HG02840 (cell line): ENCODE results near the gene FASN.

ENCODE experiments used
- ATAC-seq: cut with Tn5 transposase; IDR thresholded peaks from one replicate; pipeline ENCODE4 v1.9.1; 2021; ENCODE audit warnings: mild to moderate bottlenecking, moderate library complexity, moderate number of reproducible peaks; ENCODE audit not compliant: unreplicated experiment, low FRiP score

FASN gene

DNA sequence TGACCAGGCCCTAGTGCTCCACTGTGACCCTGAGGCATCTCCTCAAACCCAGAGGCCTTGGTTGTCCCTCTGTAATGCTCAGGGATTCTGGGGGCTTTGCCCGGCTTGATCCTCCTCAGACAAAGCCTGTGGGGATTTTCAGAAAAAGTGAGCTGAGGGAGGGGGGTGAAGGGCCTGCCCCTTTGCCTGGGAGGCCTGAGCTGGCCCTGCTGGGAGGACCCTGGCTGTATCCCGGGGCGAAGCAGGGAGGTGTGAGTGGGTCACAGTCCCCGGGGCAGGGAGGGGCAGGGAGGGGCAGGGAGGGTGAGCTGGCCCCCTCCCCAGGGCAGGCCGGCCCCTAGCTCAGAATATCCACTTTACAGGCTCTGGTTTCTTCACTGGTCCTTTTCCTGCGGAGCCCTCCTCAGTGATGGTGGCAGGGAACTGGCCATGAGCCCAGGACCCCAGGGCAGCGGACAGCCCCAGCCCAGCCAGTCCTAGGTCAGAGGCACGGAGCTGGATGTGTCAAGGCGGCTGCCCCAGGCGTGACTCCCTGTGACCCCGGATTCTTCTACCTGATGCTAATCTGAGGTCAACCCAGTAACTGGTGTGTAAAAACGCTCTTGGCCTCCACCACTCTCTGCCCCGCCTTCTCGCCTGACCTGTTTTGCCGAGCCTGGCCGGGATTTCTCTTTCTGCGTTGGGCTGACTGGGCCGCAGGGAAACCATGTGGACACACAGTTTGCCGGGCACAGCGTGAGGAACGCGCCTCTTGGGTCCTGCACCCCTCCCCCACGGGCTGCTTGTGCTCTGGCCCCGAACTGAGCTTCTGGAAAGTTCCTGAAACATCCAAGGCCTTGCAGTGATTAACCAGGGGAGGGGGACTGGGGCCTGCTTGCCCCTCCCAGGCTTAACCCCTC lies 5.8 kb upstream of the FASN start:
- no peak for ATAC-seq

DNA sequence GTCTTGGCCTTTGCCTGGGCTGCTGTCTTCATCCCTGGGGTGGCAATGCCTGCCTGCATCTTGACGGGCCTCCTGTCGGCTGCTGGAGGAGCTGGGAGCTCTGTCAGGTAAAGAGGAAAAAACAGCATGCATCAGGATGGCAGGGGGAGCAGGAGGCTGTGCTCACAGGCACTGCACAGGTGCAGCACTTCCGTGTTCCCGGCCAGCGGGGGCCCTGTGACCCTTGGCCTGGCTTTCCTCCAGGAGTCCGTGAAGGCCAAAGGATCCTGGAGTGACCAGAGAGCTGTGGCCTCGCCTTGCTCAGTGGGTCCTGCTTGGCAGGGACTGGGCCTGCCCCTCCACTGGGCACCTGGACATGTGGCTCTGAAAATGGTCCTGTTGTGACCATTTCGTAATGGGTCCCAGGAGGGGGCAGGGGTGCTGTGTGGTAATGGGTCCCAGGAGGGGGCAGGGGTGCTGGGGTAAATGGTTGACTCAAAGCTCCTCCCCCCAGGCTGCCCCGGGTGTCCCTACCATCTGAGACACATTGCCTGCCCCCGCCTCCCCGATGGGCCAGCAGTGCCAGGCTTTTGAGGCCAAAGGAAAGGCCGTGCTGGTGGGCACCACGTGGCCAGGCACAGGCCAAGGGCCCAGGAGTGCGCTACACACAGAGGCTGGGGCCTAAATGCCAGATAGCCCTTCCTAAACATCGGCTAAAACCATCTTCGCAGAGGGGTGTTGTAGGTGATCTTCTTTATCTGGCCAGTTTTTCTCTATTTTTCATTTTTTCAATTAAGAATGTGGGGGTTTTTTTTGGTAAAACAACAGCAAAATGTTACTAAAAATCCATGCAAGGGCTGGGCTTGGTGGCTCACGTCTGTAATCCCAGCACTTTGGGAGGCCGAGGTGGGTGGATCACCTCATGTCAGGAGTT lies 4.0 kb upstream of the FASN start:
- ATAC-seq, result no peak

DNA sequence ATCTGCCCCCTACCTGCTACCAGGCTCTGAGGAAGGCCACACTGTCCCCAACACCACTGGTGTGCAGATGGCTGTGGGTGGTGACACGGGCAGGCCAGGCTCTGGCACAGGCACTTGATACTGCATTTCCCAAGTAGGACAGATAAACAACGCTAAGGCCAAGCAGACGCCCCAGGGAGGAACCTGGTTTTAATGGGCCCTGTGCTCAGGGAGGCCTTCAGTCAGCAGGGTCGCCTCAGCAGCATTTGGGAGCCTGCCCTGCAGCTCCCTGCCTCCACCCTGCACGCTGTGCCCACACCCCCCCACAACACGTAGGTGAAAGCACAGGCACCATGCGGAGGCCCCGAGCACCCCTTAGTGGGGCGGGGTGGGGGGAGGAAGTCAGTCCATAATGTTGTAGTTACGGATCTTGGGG lies 3.3 kb upstream of the FASN start:
- ATAC-seq, result no peak

DNA sequence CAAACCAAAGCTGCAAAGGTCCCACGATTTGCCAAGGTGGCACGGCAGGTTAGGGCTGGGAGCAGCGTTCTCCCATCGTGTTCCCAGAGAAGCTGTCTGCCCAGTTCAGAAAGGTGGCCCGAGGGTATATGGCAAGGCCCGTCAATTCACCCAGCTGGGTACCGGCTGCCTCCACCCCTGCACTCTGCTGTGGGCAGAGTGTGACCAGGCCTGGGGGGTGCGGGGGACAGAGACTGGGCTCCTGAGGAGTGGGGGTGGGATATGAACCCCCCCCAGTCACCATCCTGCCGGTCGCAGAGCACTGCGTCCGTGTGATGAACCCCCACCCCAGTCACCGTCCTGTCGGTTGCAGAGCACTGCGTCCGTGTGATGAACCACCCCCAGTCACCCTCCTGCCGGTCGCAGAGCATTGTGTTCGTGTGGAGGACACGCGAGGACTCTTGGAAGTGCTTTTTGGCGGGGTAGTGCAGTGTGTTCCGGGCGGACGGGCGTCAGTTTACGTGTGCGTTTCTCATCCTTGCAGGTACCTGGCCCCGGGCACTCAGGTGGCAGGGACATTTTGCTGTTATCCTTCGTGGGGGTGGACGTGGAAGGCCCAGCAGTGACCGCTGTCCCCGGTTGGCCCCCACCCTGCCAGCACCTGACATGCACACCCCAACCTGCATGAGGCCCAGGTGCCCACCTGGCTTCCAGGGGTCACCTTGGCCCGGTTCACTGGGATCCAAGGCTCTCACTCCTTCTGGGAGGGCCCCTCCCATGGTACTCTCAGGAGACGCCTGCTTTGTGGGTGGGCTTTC lies 2.7 kb upstream of the FASN start:
- no peak for ATAC-seq

DNA sequence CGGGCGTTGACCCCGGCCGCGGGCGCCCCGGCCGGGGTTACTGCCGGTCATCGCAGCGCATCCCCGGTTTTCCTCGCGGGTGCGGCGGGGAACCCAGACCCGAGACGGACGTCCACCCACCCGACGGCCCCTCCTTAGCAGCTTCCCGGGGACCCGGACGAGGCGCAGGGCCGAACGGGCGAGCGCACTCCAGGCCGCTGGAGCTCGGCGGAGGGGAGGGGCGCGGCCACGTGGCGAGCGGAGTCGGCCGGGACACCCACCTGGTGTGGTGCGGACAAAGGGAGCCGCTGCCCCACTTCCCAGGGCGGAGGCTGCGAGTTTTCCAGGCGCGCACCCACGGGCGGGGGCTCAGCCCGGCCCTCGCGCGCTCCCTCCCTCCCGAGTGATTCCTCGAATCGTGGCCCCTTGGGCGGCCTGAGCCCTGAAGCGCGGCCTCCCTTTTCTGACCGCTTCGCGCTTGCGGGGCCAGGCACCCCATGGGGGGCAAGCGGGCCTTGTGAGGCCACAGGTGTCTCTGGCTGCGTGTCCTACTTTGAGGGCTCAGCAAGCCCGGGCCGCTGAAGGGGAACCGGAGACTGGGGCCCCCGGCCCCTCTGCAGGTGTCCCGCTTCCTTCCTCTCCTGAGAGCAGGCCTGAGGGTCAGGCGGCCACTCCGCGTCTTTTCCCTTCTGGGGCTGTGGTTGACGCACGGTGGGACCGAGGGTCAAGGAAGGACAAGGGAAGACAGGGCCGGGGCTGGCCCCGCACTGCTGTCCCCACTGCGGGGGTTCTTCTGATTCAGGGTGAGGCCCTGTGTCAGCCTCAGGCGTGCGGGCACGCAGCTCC lies 1.1 kb upstream of the FASN start:
- ATAC-seq, result peak; percentile 7

DNA sequence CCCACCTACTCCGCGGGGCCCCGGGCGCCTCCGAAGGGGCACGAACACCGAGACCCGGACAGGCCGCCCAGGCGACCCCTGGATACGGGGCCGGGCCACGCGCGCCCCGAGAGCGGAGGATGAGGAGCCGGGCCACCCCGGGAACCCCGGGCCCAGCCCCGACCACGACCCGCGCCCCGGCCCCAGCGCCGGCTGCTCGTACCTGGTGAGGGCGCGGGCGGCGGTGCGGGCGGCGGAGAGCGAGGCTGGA lies 192 bp downstream of the FASN start:
- ATAC-seq, result peak; percentile 24

DNA sequence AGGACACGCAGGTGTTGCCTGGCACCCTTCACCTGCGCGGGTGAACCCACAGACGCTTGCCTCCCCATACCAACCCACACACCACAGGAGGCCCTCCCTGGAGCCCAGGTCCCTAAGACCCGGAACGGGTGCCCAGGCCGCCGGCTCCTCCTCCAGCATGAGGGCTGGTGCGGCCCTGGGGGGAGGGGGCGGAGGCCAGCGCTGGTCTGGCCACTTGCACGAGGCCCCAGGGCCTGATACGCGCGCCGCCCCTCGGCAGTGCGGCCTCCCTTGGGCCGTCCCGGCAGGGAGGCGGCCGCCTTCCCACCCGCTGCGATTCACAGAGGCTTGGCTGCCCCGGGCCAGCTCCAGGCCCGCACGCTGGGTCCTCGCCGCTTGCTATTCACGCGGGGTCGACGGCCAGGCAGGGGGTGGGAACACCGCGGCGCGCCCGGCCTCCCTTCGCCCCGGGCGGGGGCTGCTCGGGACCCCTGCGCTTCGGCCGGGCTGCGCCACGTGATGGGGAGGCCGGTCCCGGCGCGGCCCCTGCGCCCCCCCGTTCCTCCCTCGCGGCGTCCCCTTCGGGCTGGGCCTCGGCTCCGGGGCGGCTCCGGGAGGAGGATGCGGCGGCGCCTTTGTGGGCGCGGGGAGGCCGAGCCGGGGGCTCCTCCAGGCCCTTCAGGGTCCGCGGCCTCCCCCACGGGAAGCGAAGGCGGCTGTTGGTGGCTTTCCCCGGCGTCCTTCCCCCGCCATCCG lies 685 bp downstream of the FASN start:
- no peak for ATAC-seq

DNA sequence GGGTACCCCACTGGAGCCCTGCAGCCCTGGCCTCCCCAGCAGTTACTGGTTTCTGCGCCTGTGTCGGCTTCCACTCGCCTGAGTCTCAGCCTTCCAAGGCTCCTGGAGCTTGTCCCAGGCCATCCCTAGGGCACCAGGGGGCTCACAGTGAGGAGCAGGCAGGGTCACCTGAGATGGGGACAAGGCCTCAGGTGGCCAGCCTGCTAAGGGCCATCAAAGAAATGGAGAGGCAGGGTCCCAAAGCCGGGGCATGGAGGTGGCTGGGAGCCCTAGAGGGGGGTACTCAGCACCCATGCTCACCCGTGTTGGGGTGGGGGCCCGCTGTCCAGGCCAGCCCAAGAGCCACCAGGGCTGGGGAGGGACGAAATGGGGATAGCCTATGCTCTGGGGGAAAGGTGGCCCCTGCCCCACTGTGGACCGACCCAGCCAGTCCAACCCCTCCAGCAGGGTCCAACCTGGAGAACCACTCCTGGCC lies 1.3 kb downstream of the FASN start:
- no peak for ATAC-seq

DNA sequence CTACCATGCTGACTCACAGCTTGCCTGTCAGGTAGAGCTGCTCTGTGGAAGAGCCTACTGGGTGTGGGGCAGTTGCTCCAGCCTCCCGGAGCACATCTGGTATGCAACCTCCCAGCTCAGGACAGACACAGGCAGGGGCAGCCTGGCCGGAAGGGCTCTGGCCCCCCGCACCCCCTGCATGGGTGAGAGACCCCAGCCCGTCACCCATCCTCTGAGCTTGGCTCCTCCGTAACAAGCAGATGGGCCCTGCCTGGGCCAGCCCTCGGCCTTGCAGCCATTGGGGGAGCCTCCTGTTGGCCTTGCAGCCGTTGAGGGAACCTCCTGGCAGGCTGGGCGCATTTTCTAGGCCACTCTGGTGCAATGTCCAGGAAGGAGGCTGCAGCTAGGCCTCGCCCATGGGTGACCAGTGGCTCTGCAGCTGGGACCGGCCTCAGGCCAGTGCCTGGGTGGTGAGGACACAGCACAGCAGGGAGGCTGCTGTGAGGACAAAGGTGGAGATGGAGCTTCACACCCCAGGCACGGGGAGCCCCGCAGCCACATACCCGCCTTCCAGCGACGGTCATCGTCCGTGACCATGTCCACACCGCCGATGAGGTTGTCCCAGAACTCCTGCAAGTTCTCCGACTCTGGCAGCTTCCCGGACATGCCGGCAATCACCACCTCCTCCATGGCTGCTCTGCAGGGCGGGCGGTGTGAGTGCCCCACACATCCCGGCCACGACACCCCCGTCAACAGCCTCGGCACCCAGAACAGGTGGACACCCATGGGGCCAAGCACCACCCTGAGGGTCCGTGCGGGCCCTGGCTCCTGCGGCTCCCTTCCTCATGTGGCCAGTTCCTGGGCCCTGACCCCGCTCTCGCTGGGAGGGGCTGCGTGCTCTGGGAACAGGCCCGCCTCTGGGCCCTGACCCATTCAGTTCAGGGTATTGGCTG lies 2.0 kb downstream of the FASN start:
- no peak for ATAC-seq

DNA sequence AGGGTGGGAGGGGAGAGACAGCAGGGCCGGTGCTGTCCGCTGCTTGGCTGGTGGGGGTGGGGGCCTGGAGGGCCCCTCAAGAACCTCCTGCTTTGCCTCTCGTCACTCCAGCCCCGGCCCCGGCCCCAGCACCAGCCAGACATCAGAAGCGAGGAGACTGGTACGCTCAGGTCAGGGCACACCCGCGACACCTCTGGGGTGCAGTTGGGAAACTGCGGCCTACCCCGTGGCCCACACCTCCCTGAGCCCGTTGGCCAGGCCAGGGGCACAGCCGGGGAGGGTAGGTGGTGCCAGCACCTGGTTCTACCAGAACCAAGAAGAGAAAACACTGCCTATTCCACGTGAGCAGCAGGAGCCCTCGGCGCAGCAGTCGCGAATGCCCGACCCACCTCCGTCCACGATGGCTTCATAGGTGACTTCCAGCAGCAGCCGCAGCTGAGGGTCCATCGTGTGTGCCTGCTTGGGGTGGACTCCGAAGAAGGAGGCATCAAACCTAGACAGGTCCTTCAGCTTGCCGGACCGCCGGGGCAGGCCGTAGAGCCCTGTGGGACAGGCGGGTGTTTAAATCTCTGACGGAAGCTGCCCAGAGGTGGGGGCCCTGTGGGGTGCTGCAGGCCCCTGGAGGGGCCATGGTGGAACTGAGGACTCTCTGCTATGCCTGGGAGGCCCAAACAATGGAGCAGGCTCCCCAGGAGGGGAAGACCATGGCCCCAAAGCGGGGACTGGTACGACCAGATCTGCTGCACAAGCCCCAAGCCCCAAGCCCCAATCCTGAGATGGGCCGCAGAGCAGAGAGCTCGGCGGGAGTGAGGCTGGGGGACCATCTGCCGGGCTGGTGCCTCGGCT lies 2.9 kb downstream of the FASN start:
- no peak for ATAC-seq

DNA sequence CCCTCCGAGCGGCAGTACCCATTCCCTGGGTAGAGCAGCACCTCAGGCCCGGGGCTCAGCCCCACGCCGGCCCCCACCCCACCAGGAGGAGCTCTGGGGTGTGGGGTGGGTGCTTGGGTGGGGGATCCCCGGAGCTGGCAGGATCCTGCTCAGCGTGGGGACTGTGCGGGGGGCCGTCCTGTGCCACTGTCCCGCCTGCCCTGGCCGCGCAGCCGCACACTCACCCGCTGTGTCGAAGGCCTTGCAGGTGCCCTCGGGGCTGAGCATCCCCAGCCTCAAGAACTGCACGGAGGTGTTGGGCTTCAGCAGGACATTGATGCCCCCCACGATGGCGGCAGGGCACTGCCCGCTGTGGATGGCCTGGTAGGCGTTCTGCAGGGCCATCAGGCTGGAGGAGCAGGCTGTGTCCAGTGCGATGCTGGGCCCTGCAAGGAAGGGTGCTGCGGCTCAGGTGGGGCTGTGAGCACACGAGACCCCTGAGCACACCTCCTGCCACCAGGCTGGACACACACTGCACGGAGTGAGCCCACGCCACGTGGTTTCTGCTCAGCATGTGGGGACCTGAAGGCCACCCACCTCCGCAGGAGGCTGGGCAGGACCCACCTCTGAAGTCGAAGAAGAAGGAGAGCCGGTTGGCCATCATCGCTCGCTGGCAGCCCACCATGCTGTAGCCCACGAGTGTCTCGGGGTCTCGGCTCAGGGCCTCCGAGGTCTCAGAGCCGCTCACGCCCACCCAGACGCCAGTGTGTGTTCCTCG lies 4.9 kb downstream of the FASN start:
- ATAC-seq, result no peak

DNA sequence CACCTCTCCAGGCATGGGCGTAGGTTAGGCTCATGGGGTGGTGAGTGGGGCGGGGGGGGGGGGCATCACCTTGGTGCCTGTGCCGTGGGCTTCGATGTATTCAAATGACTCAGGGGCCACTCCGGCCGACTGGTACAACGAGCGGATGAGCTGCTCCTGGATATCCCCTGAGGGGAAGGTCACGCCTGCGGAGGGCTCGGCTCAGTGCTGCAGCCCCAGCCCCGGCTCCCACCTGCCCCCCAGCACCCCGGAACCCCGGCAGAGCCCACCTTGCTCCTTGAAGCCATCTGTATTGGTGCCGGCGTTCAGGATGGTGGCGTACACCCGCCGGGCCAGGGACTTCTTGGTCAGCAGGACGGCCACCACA lies 5.4 kb downstream of the FASN start:
- ATAC-seq, result no peak

DNA sequence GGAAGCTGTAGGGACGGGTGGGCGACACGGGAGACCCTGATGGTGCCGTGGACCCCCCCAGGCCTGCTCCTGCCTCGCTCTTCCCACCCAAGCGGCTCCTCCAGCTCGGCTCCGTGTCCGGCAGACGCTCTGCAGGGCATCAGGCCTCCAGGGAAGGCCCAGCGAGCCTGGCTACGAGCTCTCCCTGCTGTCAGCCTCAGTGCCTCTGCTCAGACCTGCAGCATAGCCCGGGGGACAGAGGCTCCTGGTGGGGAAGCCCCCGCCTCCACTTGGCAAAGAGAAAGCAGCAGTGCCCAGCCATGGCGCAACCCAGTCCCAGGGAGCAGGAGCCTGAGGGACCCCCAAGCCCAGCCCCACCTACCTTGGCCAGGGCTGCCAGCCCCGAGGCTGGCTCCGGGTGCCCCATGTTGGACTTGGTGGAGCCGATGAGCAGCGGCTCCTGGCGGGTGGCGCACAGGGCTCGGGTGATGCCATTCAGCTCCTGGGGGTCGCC lies 5.9 kb downstream of the FASN start:
- no peak for ATAC-seq

DNA sequence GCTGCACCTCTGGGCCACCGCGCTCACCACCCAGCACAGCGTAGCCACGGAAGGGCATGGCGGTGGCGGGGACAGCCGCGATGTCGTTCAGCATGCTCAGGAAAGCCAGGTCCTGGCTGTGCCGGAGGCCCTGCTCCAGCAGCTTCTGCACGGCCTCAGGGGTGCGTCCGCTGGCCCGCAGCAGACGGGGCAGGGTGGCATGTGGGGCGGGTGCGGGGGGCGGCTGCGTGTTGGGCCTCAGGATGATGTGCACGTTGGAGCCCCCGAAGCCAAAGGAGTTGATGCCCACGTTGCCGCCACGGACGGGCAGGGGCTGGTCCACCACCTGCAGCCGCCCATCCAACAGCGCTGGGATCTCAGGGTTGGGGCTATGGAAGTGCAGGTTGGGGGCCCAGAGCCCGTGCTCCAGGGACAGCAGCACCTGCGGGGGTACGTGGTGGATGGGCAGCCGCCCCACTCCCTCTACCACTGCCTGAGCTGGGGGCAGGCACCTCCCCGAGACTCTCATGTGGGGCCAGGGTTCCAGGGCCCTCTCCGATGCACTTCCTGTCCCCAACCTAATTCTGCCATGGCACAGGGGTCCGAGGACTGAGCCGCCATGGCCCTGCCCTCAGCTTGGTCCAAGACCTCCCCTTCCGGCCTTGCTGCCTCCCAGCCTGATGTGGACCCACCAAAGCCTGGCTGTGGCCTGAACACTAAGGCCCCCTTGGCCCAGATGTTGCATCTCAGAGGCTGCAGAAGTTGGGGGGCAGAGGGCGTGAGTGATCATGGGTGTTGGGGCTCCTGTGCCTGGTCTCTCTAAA lies 6.6 kb downstream of the FASN start:
- ATAC-seq, result no peak

DNA sequence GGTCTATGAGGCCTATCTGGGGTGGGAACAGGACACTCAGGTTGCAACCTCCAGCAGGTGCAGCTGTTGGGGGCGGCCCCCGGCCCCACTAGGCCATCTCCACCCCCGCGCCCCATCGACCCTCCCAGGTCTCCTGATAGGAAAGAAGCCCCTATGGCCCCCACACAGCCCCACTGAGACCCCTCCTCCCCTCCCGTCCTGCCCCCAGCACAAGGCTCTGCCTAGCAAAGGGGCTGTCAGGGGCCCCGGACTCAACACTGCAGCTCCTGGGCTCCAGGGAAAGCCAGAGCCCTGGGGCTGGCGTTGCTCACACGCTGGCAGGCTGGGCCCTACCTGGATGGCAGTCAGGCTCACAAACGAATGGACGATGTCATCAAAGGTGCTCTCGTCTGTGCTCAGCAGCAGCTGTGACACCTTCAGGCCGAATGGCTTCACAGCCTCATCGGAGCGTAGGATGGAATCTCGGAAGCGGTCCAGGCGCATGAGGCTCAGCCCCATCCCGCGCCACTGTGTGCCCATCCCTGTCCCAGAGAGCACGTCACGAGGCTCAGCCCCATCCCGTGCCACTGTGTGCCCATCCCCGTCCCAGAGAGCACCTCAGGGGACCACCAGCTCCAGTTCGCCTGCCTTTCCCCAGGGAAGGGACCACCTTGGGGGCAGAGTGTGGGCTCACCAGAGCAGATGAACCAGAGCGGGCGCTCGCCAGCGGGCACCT lies 7.3 kb downstream of the FASN start:
- ATAC-seq, result no peak
